Brain microvascular endothelial cell (primary cell): ENCODE data around the gene FZD8.

Experiments used
- DNase-seq: peaks from one replicate; pipeline ENCODE4 v3.0.0-alpha.2; 2020
- H3K27ac ChIP-seq: fragments of 250-450 bp; sonication (Bioruptor Pico); 2 replicates; pipeline ENCODE4 v1.5.1; 2020; ENCODE audit warnings: mild to moderate bottlenecking, moderate library complexity
- H3K27me3 ChIP-seq: fragments of 250-450 bp; sonication (Bioruptor Pico); replicated peaks from 2 replicates; pipeline ENCODE4 v1.5.1; 2020; ENCODE audit warnings: mild to moderate bottlenecking
- H3K36me3 ChIP-seq: fragments of 250-450 bp; sonication (Bioruptor Pico); replicated peaks from 2 replicates; pipeline ENCODE4 v1.5.1; 2020; ENCODE audit warnings: mild to moderate bottlenecking
- H3K4me3 ChIP-seq: 2 replicates; pipeline ENCODE4 v1.5.1; 2011; ENCODE audit warnings: low read depth, mild to moderate bottlenecking, control low read depth, low read length, moderate library complexity
- in situ Hi-C: cut with HindIII; loops from 2 replicates; pipeline ENCODE4 v1.10.0; 2017; ENCODE audit warnings: low sequenced_read_pairs, low pct_ligation_motif_present
- TF ChIP-seq, protein P1 (sequence below): IDR thresholded peaks from 2 replicates; pipeline ENCODE4 v1.5.1; 2011; ENCODE audit warnings: low read depth, mild to moderate bottlenecking, moderate library complexity, low read length, control low read depth, inconsistent platforms; ENCODE audit errors: missing control alignments

FZD8 gene

DNA sequence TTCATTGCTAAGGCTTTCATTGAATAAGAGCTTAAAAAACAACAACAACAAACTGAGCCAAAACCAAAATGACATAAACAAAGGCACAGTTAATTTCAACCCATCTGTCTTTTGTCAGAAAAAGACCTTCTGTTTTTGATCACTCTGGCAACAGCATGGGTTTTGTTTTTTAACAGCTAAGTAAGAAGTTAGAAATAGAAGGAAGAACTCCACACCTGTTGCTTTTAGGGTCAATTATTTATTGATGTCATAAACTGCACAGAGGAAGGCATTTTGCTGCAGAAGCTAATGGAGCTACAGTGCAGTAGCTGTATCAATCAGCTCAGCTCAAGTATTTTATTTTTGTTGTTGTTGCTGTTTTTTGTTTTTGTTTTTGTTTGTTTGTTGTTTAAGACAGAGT lies 53.3 kb downstream of the FZD8 start:
- in situ Hi-C loops = no loop called here
- TF ChIP-seq, protein P1, sequence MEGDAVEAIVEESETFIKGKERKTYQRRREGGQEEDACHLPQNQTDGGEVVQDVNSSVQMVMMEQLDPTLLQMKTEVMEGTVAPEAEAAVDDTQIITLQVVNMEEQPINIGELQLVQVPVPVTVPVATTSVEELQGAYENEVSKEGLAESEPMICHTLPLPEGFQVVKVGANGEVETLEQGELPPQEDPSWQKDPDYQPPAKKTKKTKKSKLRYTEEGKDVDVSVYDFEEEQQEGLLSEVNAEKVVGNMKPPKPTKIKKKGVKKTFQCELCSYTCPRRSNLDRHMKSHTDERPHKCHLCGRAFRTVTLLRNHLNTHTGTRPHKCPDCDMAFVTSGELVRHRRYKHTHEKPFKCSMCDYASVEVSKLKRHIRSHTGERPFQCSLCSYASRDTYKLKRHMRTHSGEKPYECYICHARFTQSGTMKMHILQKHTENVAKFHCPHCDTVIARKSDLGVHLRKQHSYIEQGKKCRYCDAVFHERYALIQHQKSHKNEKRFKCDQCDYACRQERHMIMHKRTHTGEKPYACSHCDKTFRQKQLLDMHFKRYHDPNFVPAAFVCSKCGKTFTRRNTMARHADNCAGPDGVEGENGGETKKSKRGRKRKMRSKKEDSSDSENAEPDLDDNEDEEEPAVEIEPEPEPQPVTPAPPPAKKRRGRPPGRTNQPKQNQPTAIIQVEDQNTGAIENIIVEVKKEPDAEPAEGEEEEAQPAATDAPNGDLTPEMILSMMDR = no peak
- no peak overlapping the region for H3K4me3 ChIP-seq
- no peaks in the 10 kb centered on the region for H3K27me3 ChIP-seq
- no peaks in the 10 kb centered on the region for H3K36me3 ChIP-seq
- DNase-seq = no peak
- no peak overlapping the region for H3K27ac ChIP-seq
